GM19193 (cell line): Measurements from ENCODE around the gene PPFIA1.

ENCODE experiments used
- POLR2A ChIP-seq: IDR thresholded peaks from 4 replicates; pipeline ENCODE4 v1.6.1; 2011; ENCODE audit not compliant: insufficient read depth, insufficient read length; ENCODE audit errors: extremely low read depth

PPFIA1 gene

GRCh38 chr11:70270104-70270876, at the start of gene PPFIA1:
Gene PPFIA1, plus strand, starts transcription at chr11:70270690. Its CDS starts 1,483 bp downstream, at chr11:70272173.
- peak; percentile 87 for TF ChIP-seq POLR2A

- no peak for TF ChIP-seq POLR2A
Observed at GRCh38 chr11:70220920-70221319, 49.6 kb upstream of the PPFIA1 start.

GRCh38 chr11:70225681-70226177, 44.8 kb upstream of the PPFIA1 start:
- TF ChIP-seq POLR2A = no peak

- TF ChIP-seq POLR2A = no peak
Observed at GRCh38 chr11:70226183-70226582, 44.3 kb upstream of the PPFIA1 start.

GRCh38 chr11:70226967-70227366, 43.5 kb upstream of the PPFIA1 start:
- TF ChIP-seq POLR2A = no peak

- no peak for TF ChIP-seq POLR2A
Observed at GRCh38 chr11:70229737-70230136, 40.8 kb upstream of the PPFIA1 start.

- TF ChIP-seq POLR2A = no peak
Observed at GRCh38 chr11:70230151-70230839, 40.2 kb upstream of the PPFIA1 start.

- no peak for TF ChIP-seq POLR2A
Observed at GRCh38 chr11:70230840-70231710, 39.4 kb upstream of the PPFIA1 start.

GRCh38 chr11:70233034-70233433, 37.5 kb upstream of the PPFIA1 start:
- no peak for TF ChIP-seq POLR2A

- TF ChIP-seq POLR2A = no peak
Observed at GRCh38 chr11:70233511-70233934, 37.0 kb upstream of the PPFIA1 start.

- TF ChIP-seq POLR2A = no peak
Observed at GRCh38 chr11:70233962-70234361, 36.5 kb upstream of the PPFIA1 start.

GRCh38 chr11:70240337-70240736, 30.2 kb upstream of the PPFIA1 start:
- no peak for TF ChIP-seq POLR2A

- TF ChIP-seq POLR2A = no peak
Observed at GRCh38 chr11:70241709-70242108, 28.8 kb upstream of the PPFIA1 start.

GRCh38 chr11:70242885-70243284, 27.6 kb upstream of the PPFIA1 start:
- no peak for TF ChIP-seq POLR2A

- TF ChIP-seq POLR2A = no peak
Observed at GRCh38 chr11:70243912-70244652, 26.4 kb upstream of the PPFIA1 start.

GRCh38 chr11:70244698-70245097, 25.8 kb upstream of the PPFIA1 start:
- no peak for TF ChIP-seq POLR2A
